Uterus (tissue), 2 donors: ENCODE measurements around the gene ASPA.

Source experiments
- POLR2A ChIP-seq, 2 donors: fragments of 450-650 bp; IDR thresholded peaks; one replicate each; pipeline ENCODE4 v1.6.1; 2016; ENCODE audit warnings: antibody characterized with exemption in 2 of 2, mild to moderate bottlenecking in 1 of 2, moderate library complexity in 1 of 2
- TF ChIP-seq, protein P1 (sequence below), 4 experiments: fragments of 200-600 bp in 2 of 4; fragments of 450-650 bp in 2 of 4; sonication (generic) in 2 of 4; IDR thresholded peaks; one replicate each; pipeline ENCODE4 v1.5.1; 2016 to 2019; ENCODE audit warnings: antibody characterized with exemption in 4 of 4, mild to moderate bottlenecking in 2 of 4, moderate library complexity in 1 of 4

DNA sequence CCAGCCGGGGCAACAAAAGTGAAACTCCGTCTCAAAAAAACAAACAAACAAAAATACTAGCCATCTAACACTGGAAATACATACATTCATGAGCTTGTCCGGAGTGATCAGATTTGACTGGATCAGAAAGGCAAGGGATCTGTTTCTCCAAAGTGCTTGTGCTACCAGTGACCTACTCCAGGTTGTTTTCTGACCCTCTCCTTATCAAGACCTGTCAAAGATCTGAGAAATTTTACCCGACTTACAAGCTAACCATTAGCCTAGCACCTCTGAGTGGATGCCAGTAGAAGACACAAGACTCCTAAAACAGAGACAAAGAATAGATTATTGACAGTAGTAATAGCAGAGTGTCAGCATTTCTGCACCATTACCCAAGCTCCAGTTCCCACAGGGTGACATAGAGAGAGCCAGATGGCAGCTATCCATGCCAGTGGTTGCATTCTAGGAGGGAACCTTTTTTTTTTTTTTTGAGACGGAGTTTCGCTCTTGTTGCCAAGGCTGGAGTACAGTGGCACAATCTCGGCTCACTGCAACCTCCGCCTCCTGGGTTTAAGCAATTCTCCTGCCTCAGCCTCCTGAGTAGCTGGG, 9.8 kb downstream of the ASPA start:
- TF ChIP-seq, protein P1, sequence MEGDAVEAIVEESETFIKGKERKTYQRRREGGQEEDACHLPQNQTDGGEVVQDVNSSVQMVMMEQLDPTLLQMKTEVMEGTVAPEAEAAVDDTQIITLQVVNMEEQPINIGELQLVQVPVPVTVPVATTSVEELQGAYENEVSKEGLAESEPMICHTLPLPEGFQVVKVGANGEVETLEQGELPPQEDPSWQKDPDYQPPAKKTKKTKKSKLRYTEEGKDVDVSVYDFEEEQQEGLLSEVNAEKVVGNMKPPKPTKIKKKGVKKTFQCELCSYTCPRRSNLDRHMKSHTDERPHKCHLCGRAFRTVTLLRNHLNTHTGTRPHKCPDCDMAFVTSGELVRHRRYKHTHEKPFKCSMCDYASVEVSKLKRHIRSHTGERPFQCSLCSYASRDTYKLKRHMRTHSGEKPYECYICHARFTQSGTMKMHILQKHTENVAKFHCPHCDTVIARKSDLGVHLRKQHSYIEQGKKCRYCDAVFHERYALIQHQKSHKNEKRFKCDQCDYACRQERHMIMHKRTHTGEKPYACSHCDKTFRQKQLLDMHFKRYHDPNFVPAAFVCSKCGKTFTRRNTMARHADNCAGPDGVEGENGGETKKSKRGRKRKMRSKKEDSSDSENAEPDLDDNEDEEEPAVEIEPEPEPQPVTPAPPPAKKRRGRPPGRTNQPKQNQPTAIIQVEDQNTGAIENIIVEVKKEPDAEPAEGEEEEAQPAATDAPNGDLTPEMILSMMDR (IDR thresholded peaks at IDR 0.05) = no peak
- TF ChIP-seq POLR2A (IDR thresholded peaks at IDR 0.05) = no peak
